Upper lobe of left lung (tissue), 4 donors: ENCODE results near the gene OR6B3.

Experiments
- EP300 ChIP-seq, 4 donors: sonication (generic); formaldehyde crosslinking; IDR thresholded peaks; one replicate each; pipeline ENCODE4 v1.5.1; 2017; ENCODE audit warnings: antibody characterized with exemption in 4 of 4, control low read depth in 2 of 4
- POLR2A ChIP-seq, 4 donors: fragments of 450-650 bp; IDR thresholded peaks; one replicate each; pipeline ENCODE4 v1.5.1; 2016 to 2017; ENCODE audit warnings: antibody characterized with exemption in 4 of 4, mild to moderate bottlenecking in 2 of 4
- TF ChIP-seq, protein P1 (sequence below), 6 experiments: fragments of 450-650 bp in 4 of 6; fragments of 200-600 bp in 2 of 6; sonication (generic) in 2 of 6; IDR thresholded peaks; one replicate each; pipeline ENCODE4 v1.5.1; 2016 to 2019; ENCODE audit warnings: antibody characterized with exemption in 6 of 6

DNA sequence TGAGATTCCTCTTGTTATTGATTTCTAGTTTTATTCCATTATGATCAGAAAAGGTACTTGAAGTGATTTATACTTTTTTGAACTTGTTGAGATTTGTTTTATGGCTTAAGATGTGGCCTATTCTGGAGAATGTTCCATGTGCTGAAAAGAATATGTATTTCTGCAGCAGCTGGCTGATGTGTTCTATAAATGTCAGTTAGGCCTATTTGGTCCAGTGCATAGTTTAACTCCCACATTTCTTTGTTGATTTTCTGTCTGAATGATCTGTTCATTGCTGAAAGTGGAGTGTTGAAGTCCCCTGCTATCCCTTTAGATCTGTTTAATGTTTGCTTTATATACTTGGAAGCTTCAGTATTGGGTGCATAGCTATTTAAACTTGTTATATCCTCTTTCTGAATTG is 16.0 kb downstream of the OR6B3 start:
- TF ChIP-seq, protein P1, sequence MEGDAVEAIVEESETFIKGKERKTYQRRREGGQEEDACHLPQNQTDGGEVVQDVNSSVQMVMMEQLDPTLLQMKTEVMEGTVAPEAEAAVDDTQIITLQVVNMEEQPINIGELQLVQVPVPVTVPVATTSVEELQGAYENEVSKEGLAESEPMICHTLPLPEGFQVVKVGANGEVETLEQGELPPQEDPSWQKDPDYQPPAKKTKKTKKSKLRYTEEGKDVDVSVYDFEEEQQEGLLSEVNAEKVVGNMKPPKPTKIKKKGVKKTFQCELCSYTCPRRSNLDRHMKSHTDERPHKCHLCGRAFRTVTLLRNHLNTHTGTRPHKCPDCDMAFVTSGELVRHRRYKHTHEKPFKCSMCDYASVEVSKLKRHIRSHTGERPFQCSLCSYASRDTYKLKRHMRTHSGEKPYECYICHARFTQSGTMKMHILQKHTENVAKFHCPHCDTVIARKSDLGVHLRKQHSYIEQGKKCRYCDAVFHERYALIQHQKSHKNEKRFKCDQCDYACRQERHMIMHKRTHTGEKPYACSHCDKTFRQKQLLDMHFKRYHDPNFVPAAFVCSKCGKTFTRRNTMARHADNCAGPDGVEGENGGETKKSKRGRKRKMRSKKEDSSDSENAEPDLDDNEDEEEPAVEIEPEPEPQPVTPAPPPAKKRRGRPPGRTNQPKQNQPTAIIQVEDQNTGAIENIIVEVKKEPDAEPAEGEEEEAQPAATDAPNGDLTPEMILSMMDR (IDR thresholded peaks at IDR 0.05): no peak
- TF ChIP-seq POLR2A (IDR thresholded peaks at IDR 0.05) (no peak), EP300 (IDR thresholded peaks at IDR 0.05) (no peak)
